Parathyroid adenoma (tissue), 2 donors: Measurements from ENCODE around the gene DMD.

ENCODE experiments used
- H2AFZ ChIP-seq: fragments of 300-600 bp; sonication (generic); one replicate; pipeline ENCODE4 v1.7.0; 2017; ENCODE audit warnings: antibody characterized with exemption, mild to moderate bottlenecking
- H3K27ac ChIP-seq: fragments of 300-600 bp; sonication (generic); one replicate; pipeline ENCODE4 v1.7.0; 2017
- H3K27me3 ChIP-seq: fragments of 300-600 bp; sonication (generic); one replicate; pipeline ENCODE4 v1.7.0; 2017; ENCODE audit warnings: low read length; ENCODE audit not compliant: control insufficient read depth, insufficient read depth
- H3K36me3 ChIP-seq: fragments of 300-600 bp; sonication (generic); one replicate; pipeline ENCODE4 v1.7.0; 2017; ENCODE audit warnings: low read length; ENCODE audit not compliant: control insufficient read depth, insufficient read depth
- H3K4me1 ChIP-seq: fragments of 300-600 bp; sonication (generic); one replicate; pipeline ENCODE4 v1.7.0; 2017; ENCODE audit warnings: control low read depth
- H3K4me2 ChIP-seq: fragments of 300-600 bp; sonication (generic); one replicate; pipeline ENCODE4 v1.7.0; 2017; ENCODE audit warnings: low read length
- H3K4me3 ChIP-seq: fragments of 300-600 bp; sonication (generic); one replicate; pipeline ENCODE4 v1.7.0; 2017; ENCODE audit warnings: low read depth, low read length
- H3K79me2 ChIP-seq: fragments of 300-600 bp; sonication (generic); one replicate; pipeline ENCODE4 v1.7.0; 2017; ENCODE audit warnings: control low read depth
- H3K9ac ChIP-seq: fragments of 300-600 bp; sonication (generic); one replicate; pipeline ENCODE4 v1.7.0; 2017; ENCODE audit warnings: mild to moderate bottlenecking
- H3K9me3 ChIP-seq: fragments of 300-600 bp; sonication (generic); one replicate; pipeline ENCODE4 v1.7.0; 2017; ENCODE audit warnings: low read length; ENCODE audit not compliant: control insufficient read depth
- CTCF ChIP-seq: fragments of 300-600 bp; sonication (generic); IDR thresholded peaks from one replicate; pipeline ENCODE4 v1.7.0; 2017; ENCODE audit warnings: antibody characterized with exemption, mild to moderate bottlenecking
- donor health status: primary hyperparathyroidism.

The DMD gene

GRCh38 chrX:31215277-31215815 is 1996.0 kb downstream of the DMD start:
- Histone ChIP-seq H3K9ac (no peak overlapping the region), H3K4me3 (no peak overlapping the region), H2AFZ (no peak overlapping the region), H3K27ac (no peak overlapping the region), H3K79me2 (no peaks in the 10 kb centered on the region), H3K4me1 (no peaks in the 10 kb centered on the region), H3K4me2 (no peak overlapping the region), H3K27me3 (no peaks in the 10 kb centered on the region), H3K36me3 (no peaks in the 10 kb centered on the region), H3K9me3 (no peaks in the 10 kb centered on the region)
- TF ChIP-seq CTCF: no peak

GRCh38 chrX:31213941-31214340 is 1997.4 kb downstream of the DMD start:
- Histone ChIP-seq H3K4me1 (no peaks in the 10 kb centered on the region), H3K27me3 (no peaks in the 10 kb centered on the region), H3K9ac (no peak overlapping the region), H3K79me2 (no peaks in the 10 kb centered on the region), H3K4me2 (no peak overlapping the region), H3K9me3 (no peaks in the 10 kb centered on the region), H3K4me3 (no peak overlapping the region), H3K27ac (no peak overlapping the region), H2AFZ (no peak overlapping the region), H3K36me3 (no peaks in the 10 kb centered on the region)
- peak; percentile 29 for TF ChIP-seq CTCF

- no peak overlapping the region for H3K4me2 ChIP-seq
- no peak for TF ChIP-seq CTCF
- no peak overlapping the region for H3K27ac ChIP-seq
- H3K27me3 ChIP-seq: no peaks in the 10 kb centered on the region
- H3K4me1 ChIP-seq: no peaks in the 10 kb centered on the region
- H3K36me3 ChIP-seq: no peaks in the 10 kb centered on the region
- H2AFZ ChIP-seq: no peak overlapping the region
- H3K79me2 ChIP-seq: no peaks in the 10 kb centered on the region
- no peak overlapping the region for H3K9ac ChIP-seq
- H3K9me3 ChIP-seq: no peaks in the 10 kb centered on the region
- H3K4me3 ChIP-seq: no peak overlapping the region
These were observed 1998.2 kb downstream of the DMD start for GRCh38 chrX:31212856-31213748.

- Histone ChIP-seq H3K4me2 (no peak overlapping the region), H3K79me2 (no peaks in the 10 kb centered on the region), H3K27me3 (no peaks in the 10 kb centered on the region), H2AFZ (no peak overlapping the region), H3K36me3 (no peaks in the 10 kb centered on the region), H3K4me1 (no peaks in the 10 kb centered on the region), H3K27ac (no peak overlapping the region), H3K9ac (no peak overlapping the region), H3K4me3 (no peak overlapping the region), H3K9me3 (no peaks in the 10 kb centered on the region)
- no peak for TF ChIP-seq CTCF
These were observed 2002.2 kb downstream of the DMD start for GRCh38 chrX:31209005-31209628.
